GM20000 (cell line): ENCODE results near the gene ZNF513.

ENCODE experiments used
- DNase-seq: peaks from one replicate; pipeline ENCODE4 v3.0.0; 2012; ENCODE audit warnings: low spot score
- CTCF ChIP-seq: IDR thresholded peaks from 2 replicates; pipeline ENCODE4 v1.5.1; 2012; ENCODE audit warnings: mild to moderate bottlenecking, control low read depth; ENCODE audit errors: extremely low read depth, missing control alignments

Gene ZNF513

GRCh38 chr2:27350106-27350693, 30.3 kb downstream of the ZNF513 start:
- TF ChIP-seq CTCF = no peak
- no peak for DNase-seq

DNA sequence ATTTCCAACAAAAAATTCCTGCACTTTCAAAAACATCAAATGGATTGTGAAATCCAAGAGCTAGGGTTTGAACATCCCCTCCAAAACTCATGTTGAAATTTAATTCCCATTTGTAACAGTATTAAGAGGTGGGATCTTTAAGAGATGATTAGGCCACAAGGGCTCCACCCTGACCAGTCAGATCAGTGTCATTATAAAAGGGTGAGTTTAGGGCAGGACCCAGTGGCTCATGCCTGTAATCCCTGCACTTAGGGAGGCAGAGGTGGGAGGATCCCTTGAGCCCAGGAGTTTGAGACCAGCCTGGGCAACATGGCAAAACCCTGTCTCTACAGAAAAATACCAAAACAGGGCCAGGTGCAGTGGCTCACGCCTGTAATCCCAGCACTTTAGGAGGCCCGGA, 32.9 kb downstream of the ZNF513 start:
- TF ChIP-seq CTCF = no peak
- no peak for DNase-seq

GRCh38 chr2:27336173-27336572, 44.4 kb downstream of the ZNF513 start:
- TF ChIP-seq CTCF = no peak
- DNase-seq = no peak

- no peak for DNase-seq
- no peak for TF ChIP-seq CTCF
Observed at GRCh38 chr2:27335311-27335710, 45.2 kb downstream of the ZNF513 start.
